ENCODE results near the gene CCDC124.

CCDC124 gene

DNA sequence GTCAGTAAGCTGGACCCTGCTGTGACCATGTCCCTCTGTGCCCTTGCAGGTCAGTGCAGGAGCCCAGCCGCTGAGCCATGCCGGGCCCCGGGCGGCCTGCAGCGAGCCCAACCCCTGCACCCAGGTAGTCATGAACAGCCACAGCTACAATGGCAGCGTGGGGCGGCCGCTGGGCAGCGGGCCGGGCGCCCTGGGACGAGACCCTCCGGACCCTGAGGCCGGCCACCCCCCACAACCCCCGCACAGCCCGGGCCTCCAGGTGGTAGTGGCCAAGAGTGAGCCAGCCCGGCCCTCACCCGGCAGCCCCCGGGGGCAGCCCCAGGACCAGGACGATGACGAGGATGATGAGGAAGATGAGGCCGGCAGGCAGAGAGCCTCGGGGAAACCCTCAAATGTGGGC lies 40.9 kb downstream of the CCDC124 start:
- no peak overlapping the region for H3K4me2 ChIP-seq (ENCODE audit: insufficient read depth, low read length)
- no peaks in the 10 kb centered on the region for H3K27me3 ChIP-seq (ENCODE audit: insufficient read depth, low read length, poor library complexity)
- H3K4me3 ChIP-seq (ENCODE audit: low read depth in 1 of 2, low read length in 2 of 2), result no peak overlapping the region
- no peaks in the 10 kb centered on the region for H4K20me1 ChIP-seq (ENCODE audit: insufficient read depth, low read length)
- H3K9ac ChIP-seq (ENCODE audit: low read depth, low read length), result no peak overlapping the region
- H3K9me3 ChIP-seq (ENCODE audit: insufficient read depth, low read length, severe bottlenecking), result no peaks in the 10 kb centered on the region
- no peak overlapping the region for H3K27ac ChIP-seq (ENCODE audit: low read length)
- TF ChIP-seq, protein P1, sequence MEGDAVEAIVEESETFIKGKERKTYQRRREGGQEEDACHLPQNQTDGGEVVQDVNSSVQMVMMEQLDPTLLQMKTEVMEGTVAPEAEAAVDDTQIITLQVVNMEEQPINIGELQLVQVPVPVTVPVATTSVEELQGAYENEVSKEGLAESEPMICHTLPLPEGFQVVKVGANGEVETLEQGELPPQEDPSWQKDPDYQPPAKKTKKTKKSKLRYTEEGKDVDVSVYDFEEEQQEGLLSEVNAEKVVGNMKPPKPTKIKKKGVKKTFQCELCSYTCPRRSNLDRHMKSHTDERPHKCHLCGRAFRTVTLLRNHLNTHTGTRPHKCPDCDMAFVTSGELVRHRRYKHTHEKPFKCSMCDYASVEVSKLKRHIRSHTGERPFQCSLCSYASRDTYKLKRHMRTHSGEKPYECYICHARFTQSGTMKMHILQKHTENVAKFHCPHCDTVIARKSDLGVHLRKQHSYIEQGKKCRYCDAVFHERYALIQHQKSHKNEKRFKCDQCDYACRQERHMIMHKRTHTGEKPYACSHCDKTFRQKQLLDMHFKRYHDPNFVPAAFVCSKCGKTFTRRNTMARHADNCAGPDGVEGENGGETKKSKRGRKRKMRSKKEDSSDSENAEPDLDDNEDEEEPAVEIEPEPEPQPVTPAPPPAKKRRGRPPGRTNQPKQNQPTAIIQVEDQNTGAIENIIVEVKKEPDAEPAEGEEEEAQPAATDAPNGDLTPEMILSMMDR (IDR thresholded peaks at IDR 0.05; ENCODE audit: borderline replicate concordance, extremely low read depth, low read length, poor library complexity, severe bottlenecking), result no peak
- no peak for TF ChIP-seq EZH2 (IDR thresholded peaks at IDR 0.05; ENCODE audit: borderline replicate concordance, low read depth, low read length, severe bottlenecking)
- H3K36me3 ChIP-seq (ENCODE audit: insufficient read depth, low read length), result no peaks in the 10 kb centered on the region
- H2AFZ ChIP-seq (ENCODE audit: low read depth, low read length), result no peak overlapping the region
- H3K4me1 ChIP-seq (ENCODE audit: insufficient read depth, low read length), result no peaks in the 10 kb centered on the region
- no peaks in the 10 kb centered on the region for H3K79me2 ChIP-seq (ENCODE audit: insufficient read depth, low read length)
- DNase-seq (no peak), ATAC-seq (ENCODE audit: insufficient read depth, low read depth) (no peak)

DNA sequence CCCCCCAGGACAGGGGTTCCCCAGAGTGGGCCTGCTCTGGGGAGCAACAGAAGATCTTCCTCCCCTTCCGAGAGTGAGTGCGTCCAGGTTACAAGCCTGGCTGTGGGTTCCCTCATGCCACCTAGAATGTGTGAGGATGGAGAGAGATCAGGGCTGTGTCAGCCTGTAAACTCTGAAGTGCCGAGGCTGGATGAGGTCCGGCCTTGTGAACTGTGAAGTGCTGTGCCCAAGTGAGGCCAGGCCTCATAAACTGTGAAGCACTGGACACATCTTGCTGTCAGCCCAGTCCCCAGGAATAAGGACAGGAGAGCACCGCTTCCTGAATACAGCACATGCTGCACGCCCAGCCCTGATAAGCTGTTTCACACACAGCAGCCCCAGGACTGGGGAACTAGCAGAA lies 41.7 kb downstream of the CCDC124 start:
- Histone ChIP-seq H4K20me1 (ENCODE audit: insufficient read depth, low read length) (no peaks in the 10 kb centered on the region), H3K9ac (ENCODE audit: low read depth, low read length) (no peak overlapping the region), H3K4me3 (ENCODE audit: low read depth in 1 of 2, low read length in 2 of 2) (no peak overlapping the region), H3K27me3 (ENCODE audit: insufficient read depth, low read length, poor library complexity) (no peaks in the 10 kb centered on the region), H3K79me2 (ENCODE audit: insufficient read depth, low read length) (no peaks in the 10 kb centered on the region), H3K9me3 (ENCODE audit: insufficient read depth, low read length, severe bottlenecking) (no peaks in the 10 kb centered on the region), H3K27ac (ENCODE audit: low read length) (no peak overlapping the region), H3K36me3 (ENCODE audit: insufficient read depth, low read length) (no peaks in the 10 kb centered on the region), H3K4me2 (ENCODE audit: insufficient read depth, low read length) (no peak overlapping the region), H2AFZ (ENCODE audit: low read depth, low read length) (no peak overlapping the region), H3K4me1 (ENCODE audit: insufficient read depth, low read length) (no peaks in the 10 kb centered on the region)
- TF ChIP-seq EZH2 (IDR thresholded peaks at IDR 0.05; ENCODE audit: borderline replicate concordance, low read depth, low read length, severe bottlenecking), result no peak
- TF ChIP-seq, protein P1 (IDR thresholded peaks at IDR 0.05; ENCODE audit: borderline replicate concordance, extremely low read depth, low read length, poor library complexity, severe bottlenecking), result no peak
- DNase-seq, result no peak
- ATAC-seq (ENCODE audit: insufficient read depth, low read depth), result no peak

DNA sequence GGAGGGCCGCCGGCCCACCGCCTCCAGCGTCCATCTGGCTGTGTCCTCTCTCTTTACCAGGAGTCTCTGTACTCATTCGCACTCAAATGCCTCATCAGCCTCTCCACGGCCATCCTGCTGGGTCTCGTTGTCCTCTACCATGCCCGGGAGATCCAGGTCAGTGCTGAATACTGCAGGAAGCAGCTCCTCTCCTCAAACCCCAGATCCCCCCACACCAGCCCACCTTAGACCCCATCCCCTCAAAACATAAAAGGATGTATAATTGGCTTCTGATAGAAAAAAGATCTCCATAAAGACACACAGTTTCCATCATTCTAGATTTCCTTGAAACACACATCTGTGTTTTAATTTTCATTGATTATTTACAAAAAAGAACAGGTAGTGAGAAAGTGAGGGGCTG lies 42.2 kb downstream of the CCDC124 start:
- no peaks in the 10 kb centered on the region for H3K9me3 ChIP-seq (ENCODE audit: insufficient read depth, low read length, severe bottlenecking)
- H2AFZ ChIP-seq (ENCODE audit: low read depth, low read length), result no peak overlapping the region
- H3K4me1 ChIP-seq (ENCODE audit: insufficient read depth, low read length), result no peaks in the 10 kb centered on the region
- no peaks in the 10 kb centered on the region for H3K27me3 ChIP-seq (ENCODE audit: insufficient read depth, low read length, poor library complexity)
- no peak for DNase-seq
- ATAC-seq (ENCODE audit: insufficient read depth, low read depth), result no peak
- no peaks in the 10 kb centered on the region for H3K79me2 ChIP-seq (ENCODE audit: insufficient read depth, low read length)
- H3K4me3 ChIP-seq (ENCODE audit: low read depth in 1 of 2, low read length in 2 of 2), result no peak overlapping the region
- no peaks in the 10 kb centered on the region for H4K20me1 ChIP-seq (ENCODE audit: insufficient read depth, low read length)
- TF ChIP-seq, protein P1 (IDR thresholded peaks at IDR 0.05; ENCODE audit: borderline replicate concordance, extremely low read depth, low read length, poor library complexity, severe bottlenecking), result no peak
- no peak for TF ChIP-seq EZH2 (IDR thresholded peaks at IDR 0.05; ENCODE audit: borderline replicate concordance, low read depth, low read length, severe bottlenecking)
- no peak overlapping the region for H3K27ac ChIP-seq (ENCODE audit: low read length)
- H3K4me2 ChIP-seq (ENCODE audit: insufficient read depth, low read length), result no peak overlapping the region
- no peak overlapping the region for H3K9ac ChIP-seq (ENCODE audit: low read depth, low read length)
- H3K36me3 ChIP-seq (ENCODE audit: insufficient read depth, low read length), result no peaks in the 10 kb centered on the region

DNA sequence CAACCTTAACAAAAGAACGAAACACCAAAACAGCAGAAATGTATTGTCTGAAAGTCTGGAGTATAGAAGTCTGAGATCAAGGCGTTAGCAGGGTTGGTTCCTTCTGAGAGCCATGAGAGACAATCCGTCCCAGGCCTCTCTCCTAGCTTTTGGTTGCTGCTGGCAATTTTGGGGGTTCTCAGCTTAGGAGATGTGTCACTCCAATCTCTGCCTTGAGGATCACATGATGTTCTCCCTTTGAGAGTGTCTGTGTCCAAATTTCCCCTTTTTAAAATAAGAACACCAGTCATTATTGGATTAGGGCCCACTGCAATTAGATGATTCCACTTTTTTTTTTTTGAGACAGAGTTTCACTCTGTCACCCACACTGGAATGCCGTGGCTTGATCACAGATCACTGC lies 44.2 kb downstream of the CCDC124 start:
- no peaks in the 10 kb centered on the region for H3K36me3 ChIP-seq (ENCODE audit: insufficient read depth, low read length)
- TF ChIP-seq, protein P1 (IDR thresholded peaks at IDR 0.05; ENCODE audit: borderline replicate concordance, extremely low read depth, low read length, poor library complexity, severe bottlenecking), result no peak
- TF ChIP-seq EZH2 (IDR thresholded peaks at IDR 0.05; ENCODE audit: borderline replicate concordance, low read depth, low read length, severe bottlenecking), result no peak
- H3K27me3 ChIP-seq (ENCODE audit: insufficient read depth, low read length, poor library complexity), result no peaks in the 10 kb centered on the region
- H3K27ac ChIP-seq (ENCODE audit: low read length), result no peak overlapping the region
- H3K79me2 ChIP-seq (ENCODE audit: insufficient read depth, low read length), result no peaks in the 10 kb centered on the region
- no peak for DNase-seq
- H4K20me1 ChIP-seq (ENCODE audit: insufficient read depth, low read length), result no peaks in the 10 kb centered on the region
- no peak for ATAC-seq (ENCODE audit: insufficient read depth, low read depth)
- H3K4me3 ChIP-seq (ENCODE audit: low read depth in 1 of 2, low read length in 2 of 2), result no peak overlapping the region
- no peak overlapping the region for H2AFZ ChIP-seq (ENCODE audit: low read depth, low read length)
- H3K9me3 ChIP-seq (ENCODE audit: insufficient read depth, low read length, severe bottlenecking), result no peaks in the 10 kb centered on the region
- no peak overlapping the region for H3K4me2 ChIP-seq (ENCODE audit: insufficient read depth, low read length)
- H3K4me1 ChIP-seq (ENCODE audit: insufficient read depth, low read length), result no peaks in the 10 kb centered on the region
- H3K9ac ChIP-seq (ENCODE audit: low read depth, low read length), result no peak overlapping the region
